Large intestine (tissue), 3 donors: ENCODE results near the gene STK33. TPM values are rescaled to one million over a fixed set of nuclear protein-coding genes. Genes with fewer than 3 reads are reported as not detected.

Experiments
- DNase-seq, 2 donors: peaks; one replicate each; pipeline versions ENCODE4 v3.0.0 to v3.0.0-alpha.2; 2013
- H3K27ac ChIP-seq: one replicate; pipeline ENCODE4 v1.5.1; 2013; ENCODE audit warnings: low read length
- H3K27me3 ChIP-seq: 2 replicates; pipeline ENCODE4 v1.6.1; 2013; ENCODE audit warnings: low read length; ENCODE audit not compliant: control insufficient read depth, insufficient read depth
- H3K36me3 ChIP-seq: 2 replicates; pipeline ENCODE4 v1.6.1; 2013; ENCODE audit warnings: low read length; ENCODE audit not compliant: control insufficient read depth, insufficient read depth
- H3K4me1 ChIP-seq: one replicate; pipeline ENCODE4 v1.6.1; 2013; ENCODE audit warnings: low read length; ENCODE audit not compliant: control insufficient read depth, insufficient read depth
- H3K4me3 ChIP-seq: one replicate; pipeline ENCODE4 v1.5.1; 2013; ENCODE audit warnings: low read length
- H3K9me3 ChIP-seq: one replicate; pipeline ENCODE4 v1.6.1; 2013; ENCODE audit warnings: mild to moderate bottlenecking, low read depth, low read length, moderate library complexity; ENCODE audit not compliant: control insufficient read depth
- WGBS: methylation state at CpG from one replicate; pipeline ENCODE4 v1.1.5; 2013; ENCODE audit warnings: low lambda C conversion rate; ENCODE audit not compliant: insufficient coverage; 5-methylcytosine and 5-hydroxymethylcytosine counted together
- polyA plus RNA-seq: library from polyadenylated mRNA; unstranded; fragments of 120-200 nt; gene quantifications from one replicate; pipeline ENCODE4 v1.2.1, GENCODE V29; 2013

Gene STK33
- polyA plus RNA-seq, 1 donor, result 9.4 TPM

- Histone ChIP-seq H3K9me3 (no peaks in the 10 kb centered on the region), H3K4me1 (peaks cover 7% of the 10 kb centered on the region), H3K36me3 (no peaks in the 10 kb centered on the region), H3K4me3 (no peak overlapping the region), H3K27me3 (no peaks in the 10 kb centered on the region), H3K27ac (peak overlapping the region; percentile 32)
- no peak for DNase-seq
- no CpG with 5 or more reads among the region's 2 CpGs for WGBS
Measured at GRCh38 chr11:8584511-8584910, 9.5 kb downstream of the STK33 start.

GRCh38 chr11:8584082-8584481 is 9.9 kb downstream of the STK33 start:
- Histone ChIP-seq H3K27ac (peak overlapping the region; percentile 32), H3K27me3 (no peaks in the 10 kb centered on the region), H3K9me3 (no peaks in the 10 kb centered on the region), H3K4me3 (no peak overlapping the region), H3K4me1 (peaks cover 7% of the 10 kb centered on the region), H3K36me3 (no peaks in the 10 kb centered on the region)
- no CpG with 5 or more reads among the region's 1 CpG for WGBS
- peak; percentile 32 to 69 for DNase-seq

- no peaks in the 10 kb centered on the region for H3K27me3 ChIP-seq
- no peak overlapping the region for H3K4me3 ChIP-seq
- no peak for DNase-seq
- H3K27ac ChIP-seq, result no peak overlapping the region
- H3K36me3 ChIP-seq, result no peaks in the 10 kb centered on the region
- no CpG with 5 or more reads among the region's 3 CpGs for WGBS
- no peaks in the 10 kb centered on the region for H3K9me3 ChIP-seq
- H3K4me1 ChIP-seq, result peaks cover 7% of the 10 kb centered on the region
Measured at GRCh38 chr11:8581300-8581699, 12.7 kb downstream of the STK33 start.

GRCh38 chr11:8577791-8578581 is 16.0 kb downstream of the STK33 start:
- Histone ChIP-seq H3K36me3 (no peaks in the 10 kb centered on the region), H3K27me3 (no peaks in the 10 kb centered on the region), H3K27ac (no peak overlapping the region), H3K9me3 (no peaks in the 10 kb centered on the region), H3K4me1 (no peaks in the 10 kb centered on the region), H3K4me3 (no peak overlapping the region)
- no peak for DNase-seq
- WGBS, result 100% methylated on average over 1 of the region's 2 CpGs

GRCh38 chr11:8574798-8575197 is 19.2 kb downstream of the STK33 start:
- H3K27ac ChIP-seq, result no peak overlapping the region
- no CpG with 5 or more reads among the region's 1 CpG for WGBS
- no peaks in the 10 kb centered on the region for H3K9me3 ChIP-seq
- no peak for DNase-seq
- H3K4me1 ChIP-seq, result no peaks in the 10 kb centered on the region
- H3K4me3 ChIP-seq, result no peak overlapping the region
- no peaks in the 10 kb centered on the region for H3K27me3 ChIP-seq
- no peaks in the 10 kb centered on the region for H3K36me3 ChIP-seq

GRCh38 chr11:8573777-8574176 is 20.3 kb downstream of the STK33 start:
- WGBS, result no CpG with 5 or more reads among the region's 1 CpG

GRCh38 chr11:8567602-8568198 is 26.3 kb downstream of the STK33 start:
- WGBS, result no CpG with 5 or more reads among the region's 2 CpGs
- DNase-seq, result no peak
- no peak overlapping the region for H3K27ac ChIP-seq
- no peaks in the 10 kb centered on the region for H3K27me3 ChIP-seq
- no peaks in the 10 kb centered on the region for H3K9me3 ChIP-seq
- H3K4me3 ChIP-seq, result no peak overlapping the region
- no peaks in the 10 kb centered on the region for H3K36me3 ChIP-seq
- no peaks in the 10 kb centered on the region for H3K4me1 ChIP-seq

More at GRCh38 chr11:8573777-8574176, 20.3 kb downstream of the STK33 start:
- no peak for DNase-seq
- H3K4me3 ChIP-seq, result no peak overlapping the region
- H3K27ac ChIP-seq, result no peak overlapping the region
- no peaks in the 10 kb centered on the region for H3K27me3 ChIP-seq
- H3K9me3 ChIP-seq, result no peaks in the 10 kb centered on the region
- H3K4me1 ChIP-seq, result no peaks in the 10 kb centered on the region
- H3K36me3 ChIP-seq, result no peaks in the 10 kb centered on the region

GRCh38 chr11:8566613-8567210 is 27.3 kb downstream of the STK33 start:
- H3K27me3 ChIP-seq, result no peaks in the 10 kb centered on the region
- peak in 1 of 2 donors; percentile 31 for DNase-seq
- no CpG with 5 or more reads among the region's 5 CpGs for WGBS
- H3K9me3 ChIP-seq, result peaks cover under 1% of the 10 kb centered on the region
- H3K27ac ChIP-seq, result no peak overlapping the region
- H3K4me3 ChIP-seq, result no peak overlapping the region
- H3K36me3 ChIP-seq, result no peaks in the 10 kb centered on the region
- H3K4me1 ChIP-seq, result no peaks in the 10 kb centered on the region

GRCh38 chr11:8564526-8564925 is 29.5 kb downstream of the STK33 start:
- Histone ChIP-seq H3K27ac (no peak overlapping the region), H3K36me3 (no peaks in the 10 kb centered on the region), H3K27me3 (no peaks in the 10 kb centered on the region), H3K4me1 (no peaks in the 10 kb centered on the region), H3K9me3 (peaks cover 3% of the 10 kb centered on the region), H3K4me3 (no peak overlapping the region)
- WGBS, result no CpG with 5 or more reads among the region's 2 CpGs
- DNase-seq, result no peak

GRCh38 chr11:8561461-8561860 is 32.6 kb downstream of the STK33 start:
- H3K4me1 ChIP-seq, result no peaks in the 10 kb centered on the region
- no peak overlapping the region for H3K27ac ChIP-seq
- no peaks in the 10 kb centered on the region for H3K36me3 ChIP-seq

More at GRCh38 chr11:8561461-8561860, 32.6 kb downstream of the STK33 start:
- no peaks in the 10 kb centered on the region for H3K27me3 ChIP-seq
- DNase-seq, result no peak
- H3K4me3 ChIP-seq, result no peak overlapping the region
- WGBS, result 100% methylated on average over 2 of the region's 3 CpGs
- peaks cover 3% of the 10 kb centered on the region for H3K9me3 ChIP-seq
